Keratinocyte (primary cell): ENCODE data around the gene SCFD2.

Experiments used
- CTCF ChIP-seq, 3 experiments: IDR thresholded peaks in 1 of 3; conservative IDR thresholded peaks in 1 of 3; optimal IDR thresholded peaks in 1 of 3; 2 replicates in 2 of 3; 3 replicates in 1 of 3; pipeline versions ENCODE3 to v1.5.1; 2011; ENCODE audit warnings: low read length in 3 of 3, mild to moderate bottlenecking in 3 of 3, moderate library complexity in 2 of 3, control low read depth in 1 of 3, inconsistent platforms in 1 of 3; ENCODE audit not compliant: insufficient read depth in 2 of 3; ENCODE audit errors: extremely low read depth in 1 of 3
- EZH2 ChIP-seq: IDR thresholded peaks from one replicate; pipeline ENCODE4 v1.6.1; 2012; ENCODE audit warnings: inconsistent platforms, mild to moderate bottlenecking, low read length, moderate library complexity

DNA sequence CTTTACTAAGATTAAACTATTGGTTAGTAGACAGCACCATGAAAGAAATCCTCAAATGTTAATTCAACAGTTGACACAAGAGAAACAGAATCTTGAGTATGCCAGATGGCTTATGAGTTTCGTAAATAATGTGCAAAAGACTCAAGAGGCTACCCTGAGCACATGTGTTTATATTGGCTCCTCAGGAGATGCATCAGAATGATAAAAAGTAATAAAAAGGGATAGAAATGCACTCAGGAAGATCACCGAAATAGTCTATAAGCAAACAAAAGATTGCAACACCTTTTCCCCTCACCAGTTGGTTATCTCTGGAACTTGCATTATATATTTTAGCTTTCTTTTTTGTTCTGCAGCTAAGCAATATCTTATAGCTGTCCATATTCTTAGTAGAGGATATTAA is 84.4 kb downstream of the SCFD2 start:
- TF ChIP-seq CTCF (optimal IDR thresholded peaks at IDR 0.05 in 1 of 3, IDR thresholded peaks at IDR 0.05 in 1 of 3, conservative IDR thresholded peaks at IDR 0.05 in 1 of 3; ENCODE audit: extremely low read depth in 1 of 3, insufficient read depth in 2 of 3, low read length in 3 of 3), result no peak
- no peak for TF ChIP-seq EZH2
